GM12878 (cell line): ENCODE data around the gene PIK3C2B. TPM values are rescaled to one million over a fixed set of nuclear protein-coding genes. Genes with fewer than 3 reads are reported as not detected.

Experiments used
- ATAC-seq: fragments of 200-7000 bp; cut with Tn5 transposase; 3 replicates; pipeline ENCODE4 v1.9.1; 2020; ENCODE audit warnings: mild to moderate bottlenecking, moderate library complexity
- BruUV-seq: library from RNA; stranded (reverse); fragments of 400-500 nt; replicated peaks from 2 replicates; lab custom pipeline; 2021; lab: Mats Ljungman, UMichigan
- CTCF ChIA-PET: fragments of 300-600 bp; sonication (Branson Sonifier 250); formaldehyde crosslinking; extraction: SDS; loops from one replicate; lab custom pipeline; 2021; ENCODE audit warnings: inconsistent platforms; lab: Yijun Ruan, JAX
- POLR2A ChIA-PET: fragments of 350-600 bp; formaldehyde crosslinking; extraction: SDS; loops from one replicate; lab custom pipeline; 2021; ENCODE audit warnings: inconsistent platforms; lab: Charles Lee
- RAD21 ChIA-PET: fragments of 300-600 bp; sonication (Branson Sonifier 250); formaldehyde crosslinking; loops from one replicate; lab custom pipeline; 2023; ENCODE audit warnings: antibody characterized with exemption; ENCODE audit not compliant: unreplicated experiment; lab: Charles Lee
- SMC1A ChIA-PET: fragments of 300-600 bp; sonication (Branson Sonifier 250); formaldehyde crosslinking; loops from one replicate; lab custom pipeline; 2023; ENCODE audit not compliant: unreplicated experiment, uncharacterized antibody; lab: Charles Lee
- DNase-seq: peaks from one replicate; pipeline ENCODE4 v3.0.0-alpha.2; 2011; ENCODE audit warnings: low read depth, low spot score
- FAIRE-seq: peaks from 3 replicates; lab custom pipeline; 2011; peaks lifted over from hg19 to GRCh38; lab: Jason Lieb, UNC
- H2AFZ ChIP-seq: 2 replicates; pipeline ENCODE4 v1.6.0; 2011; ENCODE audit warnings: low read depth, low read length, control low read depth; ENCODE audit not compliant: control insufficient read depth
- H3K27ac ChIP-seq: 2 replicates; pipeline ENCODE4 v1.5.1; 2011; ENCODE audit warnings: control low read depth; ENCODE audit not compliant: control insufficient read depth, insufficient read depth
- H3K27me3 ChIP-seq, 2 experiments: replicated peaks in 1 of 2; 2 replicates each; pipeline versions ENCODE4 v1.6.0 to v1.6.1; 2011; ENCODE audit warnings: low read length in 1 of 2; ENCODE audit not compliant: control insufficient read depth in 2 of 2, insufficient read depth in 2 of 2
- H3K36me3 ChIP-seq, 2 experiments: 2 replicates each; pipeline ENCODE4 v1.5.1; 2011; ENCODE audit warnings: low read length in 1 of 2; ENCODE audit not compliant: control insufficient read depth in 2 of 2, insufficient read depth in 2 of 2
- H3K4me1 ChIP-seq: 2 replicates; pipeline ENCODE4 v1.6.1; 2011; ENCODE audit warnings: mild to moderate bottlenecking, low read length, moderate library complexity, mixed read lengths; ENCODE audit not compliant: control insufficient read depth, insufficient read depth
- H3K4me2 ChIP-seq: 2 replicates; pipeline ENCODE4 v1.6.0; 2011; ENCODE audit warnings: control low read depth; ENCODE audit not compliant: control insufficient read depth, insufficient read depth
- H3K4me3 ChIP-seq: fragments of 200-600 bp; sonication (generic); 2 replicates; pipeline ENCODE4 v1.5.1; 2016
- H3K79me2 ChIP-seq: 2 replicates; pipeline ENCODE4 v1.6.0; 2011; ENCODE audit warnings: low read length; ENCODE audit not compliant: control insufficient read depth, insufficient read depth
- H3K9ac ChIP-seq: 2 replicates; pipeline ENCODE4 v1.8.0; 2011; ENCODE audit warnings: low read length, control low read depth, mixed read lengths; ENCODE audit not compliant: control insufficient read depth, insufficient read depth
- H3K9me3 ChIP-seq: replicated peaks from 3 replicates; pipeline ENCODE4 v1.5.1; 2011; ENCODE audit warnings: mild to moderate bottlenecking, low read length; ENCODE audit not compliant: control insufficient read depth, insufficient read depth
- H4K20me1 ChIP-seq: 2 replicates; pipeline ENCODE4 v1.6.0; 2011; ENCODE audit not compliant: control insufficient read depth, insufficient read depth
- CBX5 ChIP-seq: sonication (generic); IDR thresholded peaks from 2 replicates; pipeline ENCODE4 v1.6.1; 2016; ENCODE audit warnings: low read depth, moderate library complexity, mild to moderate bottlenecking, inconsistent platforms
- CREB1 ChIP-seq: IDR thresholded peaks from 2 replicates; pipeline ENCODE4 v1.6.1; 2012; ENCODE audit warnings: low read depth, mild to moderate bottlenecking, inconsistent platforms
- EED ChIP-seq: sonication (generic); IDR thresholded peaks from 2 replicates; pipeline ENCODE4 v1.6.1; 2016; ENCODE audit warnings: antibody characterized with exemption, low read depth
- EZH2 ChIP-seq: IDR thresholded peaks from 2 replicates; pipeline ENCODE4 v1.6.1; 2012; ENCODE audit warnings: low read depth, mild to moderate bottlenecking, control low read depth, inconsistent platforms, low read length, borderline replicate concordance; ENCODE audit not compliant: control insufficient read depth
- GABPA ChIP-seq: IDR thresholded peaks from 2 replicates; pipeline ENCODE4 v1.6.1; 2014; ENCODE audit warnings: antibody characterized with exemption, low read depth, mild to moderate bottlenecking, inconsistent platforms
- KAT2A ChIP-seq: conservative IDR thresholded peaks from 2 replicates; pipeline ENCODE4 v1.6.1; 2011; ENCODE audit warnings: low read depth, low read length; ENCODE audit not compliant: control insufficient read depth
- KLF5 ChIP-seq: fragments of 450-650 bp; IDR thresholded peaks from 2 replicates; pipeline ENCODE4 v1.6.1; 2014; ENCODE audit warnings: mild to moderate bottlenecking; ENCODE audit not compliant: partially characterized antibody
- RAD21 ChIP-seq: IDR thresholded peaks from 2 replicates; pipeline ENCODE4 v1.6.1; 2011; ENCODE audit warnings: mild to moderate bottlenecking, low read depth, low read length, moderate library complexity; ENCODE audit not compliant: insufficient read depth
- RBBP5 ChIP-seq: fragments of 200-600 bp; sonication (generic); conservative IDR thresholded peaks from 2 replicates; pipeline ENCODE4 v1.6.1; 2016
- RUNX3 ChIP-seq: IDR thresholded peaks from 2 replicates; pipeline ENCODE4 v1.6.1; 2012; ENCODE audit warnings: low read length, inconsistent platforms
- SIN3A ChIP-seq: IDR thresholded peaks from 2 replicates; pipeline ENCODE4 v1.6.1; 2012; ENCODE audit warnings: low read depth, low read length, improper control_type of control experiment
- USF2 ChIP-seq: IDR thresholded peaks from 2 replicates; pipeline ENCODE4 v1.6.1; 2011; ENCODE audit warnings: low read depth, low read length, improper control_type of control experiment, borderline replicate concordance
- WGBS: methylation state at CpG from one replicate; pipeline ENCODE4 v1.1.6; 2016; ENCODE audit warnings: low lambda C conversion rate; ENCODE audit not compliant: insufficient replicate concordance, insufficient coverage; ENCODE audit errors: missing lambda C conversion rate; 5-methylcytosine and 5-hydroxymethylcytosine counted together
- in situ Hi-C: fragments of 300-500 bp; cut with MboI; formaldehyde crosslinking; loops from 9 replicates; pipeline ENCODE4 v1.14.3; 2018; ENCODE audit warnings: mixed read lengths
- intact Hi-C: fragments of 100-400 bp; cut with micrococcal nuclease; formaldehyde crosslinking; loops from one replicate; pipeline ENCODE4 v1.14.2; 2022; ENCODE audit not compliant: unreplicated experiment
- polyA plus RNA-seq, 11 experiments: library from polyadenylated mRNA; depleted of rRNA in 4 of 11; unstranded in 6 of 11; stranded (reverse) in 5 of 11; fragments of >200 nt; fragmentation: Nextera tagmentation in 4 of 11; fragmentation: Illumina TruSeq in 1 of 11; extraction: Ambion mirVana in 4 of 11; extraction: Trizol in 1 of 11; gene quantifications; 1 replicate in 1 of 11; 2 replicates in 10 of 11; pipeline versions ENCODE4 v1.2.1 to v1.2.3, GENCODE V29; 2011 to 2016; ENCODE audit warnings: inconsistent platforms in 2 of 11, missing spikeins in 2 of 11, low read depth in 1 of 11
- total RNA-seq, 4 experiments: library from RNA; depleted of rRNA in 3 of 4; stranded (reverse); fragments of >200 nt in 3 of 4; fragmentation: Illumina TruSeq in 1 of 4; extraction: Trizol in 1 of 4; gene quantifications; 2 replicates each; pipeline versions ENCODE4 v1.2.1 to v1.2.3, GENCODE V29; 2013 to 2021
- TF ChIP-seq, protein P1 (sequence below): fragments of 450-650 bp; IDR thresholded peaks from 2 replicates; pipeline ENCODE4 v1.6.1; 2016; ENCODE audit warnings: mild to moderate bottlenecking, moderate library complexity, borderline replicate concordance
- TF ChIP-seq, protein P2 (sequence below): fragments of 450-650 bp; IDR thresholded peaks from 2 replicates; pipeline ENCODE4 v1.6.1; 2018; ENCODE audit warnings: borderline replicate concordance, mild to moderate bottlenecking; ENCODE audit not compliant: partially characterized antibody

PIK3C2B gene
- total and polyA plus RNA-seq, 10 of the 15 experiments (the other 5 are each of a cell fraction or from before 2014, with no cell fraction given): 2.2 to 38.1 (median 11.4) TPM

DNA sequence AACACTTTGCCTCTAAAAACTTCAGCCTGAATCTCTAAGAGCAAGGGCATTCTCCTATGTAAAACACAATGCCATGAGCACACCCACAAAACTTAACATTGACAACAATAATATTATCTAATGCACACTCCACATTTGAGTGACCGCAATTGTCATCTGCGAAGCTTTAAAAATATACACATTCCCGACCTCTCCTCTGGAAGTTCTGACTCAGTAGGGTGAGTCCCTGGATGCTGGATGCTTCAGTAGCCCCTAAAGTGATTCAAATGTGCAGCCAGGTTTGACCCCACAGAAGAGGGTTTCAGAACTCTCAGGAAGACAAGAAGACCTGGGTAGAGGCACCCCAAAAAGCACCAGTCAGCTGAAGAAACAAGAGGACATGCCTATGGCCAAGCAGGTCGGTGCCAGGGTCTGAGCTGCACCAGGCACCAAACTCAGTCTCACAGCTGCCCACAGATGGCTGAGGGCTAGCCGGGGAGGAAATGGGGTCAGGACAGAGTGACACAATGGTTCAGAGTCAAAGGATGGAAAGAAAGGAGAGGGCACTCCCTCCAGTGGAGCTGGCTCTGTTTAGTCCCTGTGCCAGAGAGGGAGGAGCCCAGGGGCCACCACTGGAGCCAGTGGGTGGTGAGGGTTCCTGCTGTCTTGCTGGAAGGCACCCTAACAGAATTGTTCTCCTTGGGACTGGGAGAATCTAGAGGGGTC, 17.4 kb downstream of the PIK3C2B start:
- ATAC-seq: no peak
- in situ Hi-C loops (no loop called here), intact Hi-C loops (no loop called here)
- DNase-seq: no peak
- BruUV-seq: no TSS peak
- SMC1A ChIA-PET: interaction anchor here (1.6 to 18.3 kb wide), 5 partner anchors 11 to 27 kb away, joined by 3 to 408 read pairs (median 23); partner anchors contain the start of gene PIK3C2B
- RAD21 ChIA-PET: interaction anchor here (5.9 to 12.9 kb wide), 3 partner anchors 11 to 28 kb away, joined by 38 to 267 read pairs (median 101); partner anchors contain the start of gene PIK3C2B
- TF ChIP-seq RUNX3 (no peak), SIN3A (no peak), CREB1 (no peak), USF2 (no peak), EED (no peak), KLF5 (no peak), RAD21 (no peak), RBBP5 (no peak), KAT2A (no peak), EZH2 (no peak), CBX5 (no peak), GABPA (no peak)
- TF ChIP-seq, protein P1, sequence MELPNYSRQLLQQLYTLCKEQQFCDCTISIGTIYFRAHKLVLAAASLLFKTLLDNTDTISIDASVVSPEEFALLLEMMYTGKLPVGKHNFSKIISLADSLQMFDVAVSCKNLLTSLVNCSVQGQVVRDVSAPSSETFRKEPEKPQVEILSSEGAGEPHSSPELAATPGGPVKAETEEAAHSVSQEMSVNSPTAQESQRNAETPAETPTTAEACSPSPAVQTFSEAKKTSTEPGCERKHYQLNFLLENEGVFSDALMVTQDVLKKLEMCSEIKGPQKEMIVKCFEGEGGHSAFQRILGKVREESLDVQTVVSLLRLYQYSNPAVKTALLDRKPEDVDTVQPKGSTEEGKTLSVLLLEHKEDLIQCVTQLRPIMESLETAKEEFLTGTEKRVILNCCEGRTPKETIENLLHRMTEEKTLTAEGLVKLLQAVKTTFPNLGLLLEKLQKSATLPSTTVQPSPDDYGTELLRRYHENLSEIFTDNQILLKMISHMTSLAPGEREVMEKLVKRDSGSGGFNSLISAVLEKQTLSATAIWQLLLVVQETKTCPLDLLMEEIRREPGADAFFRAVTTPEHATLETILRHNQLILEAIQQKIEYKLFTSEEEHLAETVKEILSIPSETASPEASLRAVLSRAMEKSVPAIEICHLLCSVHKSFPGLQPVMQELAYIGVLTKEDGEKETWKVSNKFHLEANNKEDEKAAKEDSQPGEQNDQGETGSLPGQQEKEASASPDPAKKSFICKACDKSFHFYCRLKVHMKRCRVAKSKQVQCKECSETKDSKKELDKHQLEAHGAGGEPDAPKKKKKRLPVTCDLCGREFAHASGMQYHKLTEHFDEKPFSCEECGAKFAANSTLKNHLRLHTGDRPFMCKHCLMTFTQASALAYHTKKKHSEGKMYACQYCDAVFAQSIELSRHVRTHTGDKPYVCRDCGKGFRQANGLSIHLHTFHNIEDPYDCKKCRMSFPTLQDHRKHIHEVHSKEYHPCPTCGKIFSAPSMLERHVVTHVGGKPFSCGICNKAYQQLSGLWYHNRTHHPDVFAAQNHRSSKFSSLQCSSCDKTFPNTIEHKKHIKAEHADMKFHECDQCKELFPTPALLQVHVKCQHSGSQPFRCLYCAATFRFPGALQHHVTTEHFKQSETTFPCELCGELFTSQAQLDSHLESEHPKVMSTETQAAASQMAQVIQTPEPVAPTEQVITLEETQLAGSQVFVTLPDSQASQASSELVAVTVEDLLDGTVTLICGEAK: no peak
- TF ChIP-seq, protein P2, sequence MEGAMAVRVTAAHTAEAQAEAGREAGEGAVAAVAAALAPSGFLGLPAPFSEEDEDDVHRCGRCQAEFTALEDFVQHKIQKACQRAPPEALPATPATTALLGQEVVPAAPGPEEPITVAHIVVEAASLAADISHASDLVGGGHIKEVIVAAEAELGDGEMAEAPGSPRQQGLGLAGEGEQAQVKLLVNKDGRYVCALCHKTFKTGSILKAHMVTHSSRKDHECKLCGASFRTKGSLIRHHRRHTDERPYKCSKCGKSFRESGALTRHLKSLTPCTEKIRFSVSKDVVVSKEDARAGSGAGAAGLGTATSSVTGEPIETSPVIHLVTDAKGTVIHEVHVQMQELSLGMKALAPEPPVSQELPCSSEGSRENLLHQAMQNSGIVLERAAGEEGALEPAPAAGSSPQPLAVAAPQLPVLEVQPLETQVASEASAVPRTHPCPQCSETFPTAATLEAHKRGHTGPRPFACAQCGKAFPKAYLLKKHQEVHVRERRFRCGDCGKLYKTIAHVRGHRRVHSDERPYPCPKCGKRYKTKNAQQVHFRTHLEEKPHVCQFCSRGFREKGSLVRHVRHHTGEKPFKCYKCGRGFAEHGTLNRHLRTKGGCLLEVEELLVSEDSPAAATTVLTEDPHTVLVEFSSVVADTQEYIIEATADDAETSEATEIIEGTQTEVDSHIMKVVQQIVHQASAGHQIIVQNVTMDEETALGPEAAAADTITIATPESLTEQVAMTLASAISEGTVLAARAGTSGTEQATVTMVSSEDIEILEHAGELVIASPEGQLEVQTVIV: no peak
- Histone ChIP-seq H2AFZ (no peak overlapping the region), H3K27me3 (no peaks in the 10 kb centered on the region), H3K36me3 (peaks cover 0 to 4% of the 10 kb centered on the region in 2 experiments; a peak in 1 of 4 replicates), H3K9ac (no peak overlapping the region), H3K4me3 (no peak overlapping the region), H4K20me1 (0 out of 2 replicates have a peak, but pooled peaks cover 2% of the 10 kb centered on the region), H3K4me1 (peaks cover 37% of the 10 kb centered on the region), H3K9me3 (no peaks in the 10 kb centered on the region), H3K27ac (no peak overlapping the region), H3K79me2 (peaks cover 16% of the 10 kb centered on the region), H3K4me2 (no peak overlapping the region)
- FAIRE-seq: no peak
- WGBS: 61% methylated on average over 5 of the region's 5 CpGs
- CTCF ChIA-PET: interaction anchor here (0.7 to 39.0 kb wide), 6 partner anchors 7 to 330 kb away, joined by 3 to 2021 read pairs (median 10); partner anchors contain the start of gene PIK3C2B
- POLR2A ChIA-PET: interaction anchor here (1.1 to 5.8 kb wide), 4 partner anchors 11 to 31 kb away, joined by 3 to 81 read pairs (median 30); partner anchors contain the start of gene PIK3C2B
